ENCODE measurements around the gene ERMP1.

The ERMP1 gene

GRCh38 chr9:5870020-5870339, 37.1 kb upstream of the ERMP1 start:
- Histone ChIP-seq H3K4me1 (ENCODE audit: insufficient read depth, low read length, poor library complexity, severe bottlenecking) (peaks cover 13% of the 10 kb centered on the region), H2AFZ (ENCODE audit: low read length) (peak overlapping the region; percentile 29; the same call in 1 of the 2 replicates), H3K27me3 (ENCODE audit: insufficient read depth, low read length, poor library complexity, severe bottlenecking) (no peaks in the 10 kb centered on the region), H3K9me3 (ENCODE audit: insufficient read depth, low read depth, low read length) (no peaks in the 10 kb centered on the region), H3K4me2 (ENCODE audit: low read depth, low read length, poor library complexity, severe bottlenecking) (no peak overlapping the region), H4K20me1 (ENCODE audit: insufficient read depth, low read length, poor library complexity, severe bottlenecking) (no peaks in the 10 kb centered on the region), H3K4me3 (ENCODE audit: low read length, poor library complexity, severe bottlenecking) (no peak overlapping the region), H3F3A (ENCODE audit: low read depth) (no peaks in the 10 kb centered on the region), H3K36me3 (ENCODE audit: insufficient read depth, low read length) (no peaks in the 10 kb centered on the region), H3K9me2 (replicated peaks; ENCODE audit: low read depth, low read length) (no peaks in the 10 kb centered on the region), H3K79me2 (ENCODE audit: insufficient read depth, low read length) (no peaks in the 10 kb centered on the region), H3K9ac (ENCODE audit: low read depth, low read length, poor library complexity, severe bottlenecking) (no peak overlapping the region)
- TF ChIP-seq EZH2phosphoT487 (IDR thresholded peaks at IDR 0.05; ENCODE audit: borderline replicate concordance), result no peak
- TF ChIP-seq, protein P1, sequence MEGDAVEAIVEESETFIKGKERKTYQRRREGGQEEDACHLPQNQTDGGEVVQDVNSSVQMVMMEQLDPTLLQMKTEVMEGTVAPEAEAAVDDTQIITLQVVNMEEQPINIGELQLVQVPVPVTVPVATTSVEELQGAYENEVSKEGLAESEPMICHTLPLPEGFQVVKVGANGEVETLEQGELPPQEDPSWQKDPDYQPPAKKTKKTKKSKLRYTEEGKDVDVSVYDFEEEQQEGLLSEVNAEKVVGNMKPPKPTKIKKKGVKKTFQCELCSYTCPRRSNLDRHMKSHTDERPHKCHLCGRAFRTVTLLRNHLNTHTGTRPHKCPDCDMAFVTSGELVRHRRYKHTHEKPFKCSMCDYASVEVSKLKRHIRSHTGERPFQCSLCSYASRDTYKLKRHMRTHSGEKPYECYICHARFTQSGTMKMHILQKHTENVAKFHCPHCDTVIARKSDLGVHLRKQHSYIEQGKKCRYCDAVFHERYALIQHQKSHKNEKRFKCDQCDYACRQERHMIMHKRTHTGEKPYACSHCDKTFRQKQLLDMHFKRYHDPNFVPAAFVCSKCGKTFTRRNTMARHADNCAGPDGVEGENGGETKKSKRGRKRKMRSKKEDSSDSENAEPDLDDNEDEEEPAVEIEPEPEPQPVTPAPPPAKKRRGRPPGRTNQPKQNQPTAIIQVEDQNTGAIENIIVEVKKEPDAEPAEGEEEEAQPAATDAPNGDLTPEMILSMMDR (conservative IDR thresholded peaks at IDR 0.05; ENCODE audit: low read length), result no peak

DNA sequence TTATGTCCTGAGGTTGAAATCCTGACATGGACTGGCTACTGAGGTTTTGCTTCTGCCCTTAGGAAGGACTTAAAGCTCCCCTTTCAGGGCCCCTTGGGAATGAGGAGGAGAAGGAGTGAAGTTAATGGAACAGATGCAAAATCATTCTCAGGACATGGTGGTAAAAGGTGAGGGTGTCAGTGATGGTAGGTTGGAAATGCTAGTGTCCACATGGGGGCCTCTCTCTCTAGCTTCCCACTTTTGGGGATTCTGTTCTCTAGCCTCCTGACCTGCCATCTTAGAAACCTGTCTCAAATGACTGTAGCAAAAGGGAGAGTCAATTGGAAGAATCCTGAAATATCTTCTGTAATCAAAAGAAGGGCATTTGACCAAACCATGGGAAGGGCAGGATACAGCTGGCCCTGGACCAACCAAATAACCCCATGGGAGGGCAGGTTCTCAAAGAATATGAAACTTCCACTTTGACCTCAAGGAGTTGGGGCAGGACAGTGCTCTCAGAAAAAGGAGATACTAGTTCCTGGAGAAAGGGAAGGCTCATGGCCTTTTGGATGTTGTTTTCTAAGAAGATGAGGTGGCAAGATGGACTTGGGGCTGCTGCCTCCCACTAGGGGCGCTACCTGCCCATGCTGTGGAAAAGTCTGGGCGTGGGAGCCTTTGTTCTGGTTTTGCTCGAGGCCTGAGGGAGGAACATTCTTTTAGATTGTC, 36.5 kb upstream of the ERMP1 start:
- Histone ChIP-seq H3K4me2 (ENCODE audit: low read depth, low read length, poor library complexity, severe bottlenecking) (no peak overlapping the region), H2AFZ (ENCODE audit: low read length) (peak overlapping the region; percentile 29), H4K20me1 (ENCODE audit: insufficient read depth, low read length, poor library complexity, severe bottlenecking) (no peaks in the 10 kb centered on the region), H3K9me3 (ENCODE audit: insufficient read depth, low read depth, low read length) (no peaks in the 10 kb centered on the region), H3K9me2 (replicated peaks; ENCODE audit: low read depth, low read length) (no peaks in the 10 kb centered on the region), H3K36me3 (ENCODE audit: insufficient read depth, low read length) (no peaks in the 10 kb centered on the region), H3K79me2 (ENCODE audit: insufficient read depth, low read length) (no peaks in the 10 kb centered on the region), H3K4me1 (ENCODE audit: insufficient read depth, low read length, poor library complexity, severe bottlenecking) (peaks cover 12% of the 10 kb centered on the region), H3K27me3 (ENCODE audit: insufficient read depth, low read length, poor library complexity, severe bottlenecking) (no peaks in the 10 kb centered on the region), H3K4me3 (ENCODE audit: low read length, poor library complexity, severe bottlenecking) (no peak overlapping the region), H3F3A (ENCODE audit: low read depth) (no peaks in the 10 kb centered on the region), H3K9ac (ENCODE audit: low read depth, low read length, poor library complexity, severe bottlenecking) (no peak overlapping the region)
- TF ChIP-seq EZH2phosphoT487 (IDR thresholded peaks at IDR 0.05; ENCODE audit: borderline replicate concordance), result no peak
- TF ChIP-seq, protein P1 (conservative IDR thresholded peaks at IDR 0.05; ENCODE audit: low read length), result peak; percentile 65

DNA sequence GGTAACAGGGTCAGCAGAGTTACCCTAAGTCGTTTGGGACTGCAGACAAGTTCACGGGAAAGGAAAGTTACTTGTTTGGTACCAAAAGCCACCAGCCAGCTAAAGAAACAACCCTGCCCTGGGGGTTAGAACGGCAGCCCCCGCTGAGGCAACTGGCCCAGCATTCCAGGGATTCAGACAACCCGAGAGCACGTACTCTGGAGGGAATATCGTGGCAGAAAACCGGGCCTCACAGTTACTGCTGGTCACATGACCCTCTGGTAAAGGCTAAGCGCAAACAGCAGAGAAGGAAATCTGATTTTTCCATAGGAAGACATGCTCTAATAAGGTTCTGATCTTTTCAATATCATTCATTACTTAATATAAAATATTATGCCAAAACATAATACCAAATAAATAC, 35.3 kb upstream of the ERMP1 start:
- TF ChIP-seq EZH2phosphoT487 (IDR thresholded peaks at IDR 0.05; ENCODE audit: borderline replicate concordance), result no peak
- TF ChIP-seq, protein P1 (conservative IDR thresholded peaks at IDR 0.05; ENCODE audit: low read length), result no peak

More for the DNA sequence above, 35.3 kb upstream of the ERMP1 start:
- Histone ChIP-seq H3K79me2 (ENCODE audit: insufficient read depth, low read length) (no peaks in the 10 kb centered on the region), H3K9me3 (ENCODE audit: insufficient read depth, low read depth, low read length) (no peaks in the 10 kb centered on the region), H3K27me3 (ENCODE audit: insufficient read depth, low read length, poor library complexity, severe bottlenecking) (no peaks in the 10 kb centered on the region), H3K9me2 (replicated peaks; ENCODE audit: low read depth, low read length) (no peaks in the 10 kb centered on the region), H3K4me2 (ENCODE audit: low read depth, low read length, poor library complexity, severe bottlenecking) (no peak overlapping the region), H3K9ac (ENCODE audit: low read depth, low read length, poor library complexity, severe bottlenecking) (no peak overlapping the region), H2AFZ (ENCODE audit: low read length) (no peak overlapping the region), H4K20me1 (ENCODE audit: insufficient read depth, low read length, poor library complexity, severe bottlenecking) (no peaks in the 10 kb centered on the region), H3K4me3 (ENCODE audit: low read length, poor library complexity, severe bottlenecking) (no peak overlapping the region), H3K36me3 (ENCODE audit: insufficient read depth, low read length) (no peaks in the 10 kb centered on the region), H3K4me1 (ENCODE audit: insufficient read depth, low read length, poor library complexity, severe bottlenecking) (peaks cover 3% of the 10 kb centered on the region), H3F3A (ENCODE audit: low read depth) (no peaks in the 10 kb centered on the region)

Measured in Loucy (cell line).